GM23338 (cell line): ENCODE results near the gene SMYD1. TPM values are rescaled to one million over a fixed set of nuclear protein-coding genes. Genes with fewer than 3 reads are reported as not detected.
"Not testable (repeated sequence)": the region's sequence is repeated elsewhere in the genome, so short reads cannot be mapped to it uniquely, and the experiment has no call there.

Source experiments
- ATAC-seq: fragments of 200-7000 bp; cut with Tn5 transposase; 3 replicates; pipeline ENCODE4 v1.9.1; 2020
- DNase-seq: peaks from one replicate; pipeline ENCODE4 v3.0.0-alpha.2; 2015; ENCODE audit warnings: low spot score
- H2AFZ ChIP-seq: fragments of 200-600 bp; sonication (generic); 2 replicates; pipeline ENCODE4 v1.8.0; 2016; ENCODE audit warnings: antibody characterized with exemption, mild to moderate bottlenecking, moderate library complexity
- H3F3A ChIP-seq: fragments of 200-600 bp; sonication (generic); replicated peaks from 2 replicates; pipeline ENCODE4 v1.8.0; 2017; ENCODE audit warnings: antibody characterized with exemption, mixed run types, low read depth
- H3K27ac ChIP-seq: fragments of 200-600 bp; sonication (generic); 2 replicates; pipeline ENCODE4 v1.6.1; 2016; ENCODE audit warnings: low read depth
- H3K27me3 ChIP-seq: fragments of 200-600 bp; sonication (generic); 2 replicates; pipeline ENCODE4 v1.8.0; 2016; ENCODE audit warnings: mild to moderate bottlenecking, mixed run types, moderate library complexity; ENCODE audit not compliant: insufficient read depth
- H3K36me3 ChIP-seq: fragments of 200-600 bp; sonication (generic); 2 replicates; pipeline ENCODE4 v1.8.0; 2016; ENCODE audit warnings: mild to moderate bottlenecking; ENCODE audit not compliant: insufficient read depth
- H3K4me1 ChIP-seq: fragments of 200-600 bp; sonication (generic); 2 replicates; pipeline ENCODE4 v1.8.0; 2016; ENCODE audit warnings: mild to moderate bottlenecking, moderate library complexity; ENCODE audit not compliant: insufficient read depth
- H3K4me2 ChIP-seq: fragments of 200-600 bp; sonication (generic); 2 replicates; pipeline ENCODE4 v1.7.1; 2017; ENCODE audit warnings: mixed run types
- H3K4me3 ChIP-seq: fragments of 200-600 bp; sonication (generic); 2 replicates; pipeline ENCODE4 v1.6.1; 2016; ENCODE audit warnings: mixed run types
- H3K79me2 ChIP-seq: fragments of 200-600 bp; sonication (generic); replicated peaks from 2 replicates; pipeline ENCODE4 v1.8.0; 2017; ENCODE audit warnings: mild to moderate bottlenecking; ENCODE audit not compliant: insufficient read depth
- H3K9me2 ChIP-seq: fragments of 200-600 bp; sonication (generic); 2 replicates; pipeline ENCODE4 v1.8.0; 2017; ENCODE audit not compliant: insufficient read depth
- H4K20me1 ChIP-seq: fragments of 200-600 bp; sonication (generic); replicated peaks from 2 replicates; pipeline ENCODE4 v1.8.0; 2017; ENCODE audit warnings: mild to moderate bottlenecking; ENCODE audit not compliant: insufficient read depth
- H3K27ac Mint-ChIP-seq: 2 replicates; pipeline ENCODE4 v1.8.0; 2020; ENCODE audit warnings: inconsistent platforms, mild to moderate bottlenecking, moderate library complexity, mixed read lengths
- H3K27me3 Mint-ChIP-seq: 3 replicates; pipeline ENCODE4 v1.8.0; 2022; ENCODE audit warnings: low read depth, mild to moderate bottlenecking, moderate library complexity, mixed read lengths, inconsistent platforms; ENCODE audit not compliant: insufficient read depth, poor library complexity
- H3K36me3 Mint-ChIP-seq: 3 replicates; pipeline ENCODE4 v1.8.0; 2021; ENCODE audit warnings: low read depth, mild to moderate bottlenecking, inconsistent platforms, moderate library complexity, mixed read lengths
- H3K4me1 Mint-ChIP-seq: 3 replicates; pipeline ENCODE4 v1.8.0; 2020; ENCODE audit warnings: mild to moderate bottlenecking, inconsistent platforms, mixed read lengths
- H3K4me3 Mint-ChIP-seq: 3 replicates; pipeline ENCODE4 v1.8.0; 2021; ENCODE audit warnings: moderate library complexity, mild to moderate bottlenecking, inconsistent platforms, mixed read lengths
- H3K9me3 Mint-ChIP-seq: 3 replicates; pipeline ENCODE4 v1.8.0; 2020; ENCODE audit warnings: moderate library complexity, mild to moderate bottlenecking, inconsistent platforms, mixed read lengths
- CREB1 ChIP-seq: fragments of 250-450 bp; sonication (Bioruptor Pico); IDR thresholded peaks from 2 replicates; pipeline ENCODE4 v1.5.0; 2020; ENCODE audit warnings: low read depth, mild to moderate bottlenecking, moderate library complexity
- EZH2 ChIP-seq: fragments of 200-600 bp; sonication (generic); IDR thresholded peaks from one replicate; pipeline ENCODE4 v1.8.0; 2017; ENCODE audit warnings: antibody characterized with exemption, mild to moderate bottlenecking, low read depth; ENCODE audit not compliant: unreplicated experiment
- EZH2phosphoT487 ChIP-seq: fragments of 200-600 bp; sonication (generic); IDR thresholded peaks from one replicate; pipeline ENCODE4 v1.8.1; 2018; ENCODE audit warnings: antibody characterized with exemption; ENCODE audit not compliant: unreplicated experiment
- JUNB ChIP-seq: IDR thresholded peaks from one replicate; pipeline ENCODE4 v1.6.1; 2016; ENCODE audit warnings: antibody characterized with exemption; ENCODE audit not compliant: unreplicated experiment
- NANOG ChIP-seq: IDR thresholded peaks from 2 replicates; pipeline ENCODE4 v1.6.1; 2016; ENCODE audit warnings: antibody characterized with exemption, borderline replicate concordance
- POLR2AphosphoS5 ChIP-seq: IDR thresholded peaks from 2 replicates; pipeline ENCODE4 v1.6.1; 2016; ENCODE audit warnings: antibody characterized with exemption, low read depth
- STAT1 ChIP-seq: IDR thresholded peaks from one replicate; pipeline ENCODE4 v1.6.1; 2016; ENCODE audit warnings: antibody characterized with exemption; ENCODE audit not compliant: unreplicated experiment
- ZNF114 ChIP-seq: fragments of 250-450 bp; sonication (Bioruptor Pico); IDR thresholded peaks from 2 replicates; pipeline ENCODE4 v1.5.0; 2020; ENCODE audit warnings: mild to moderate bottlenecking, moderate library complexity
- ZNF331 ChIP-seq: fragments of 250-450 bp; sonication (Bioruptor Pico); IDR thresholded peaks from 2 replicates; pipeline ENCODE4 v1.5.0; 2020; ENCODE audit warnings: low read depth, mild to moderate bottlenecking, moderate library complexity
- ZNF462 ChIP-seq: fragments of 250-450 bp; sonication (Bioruptor Pico); IDR thresholded peaks from 2 replicates; pipeline ENCODE4 v1.5.0; 2020; ENCODE audit warnings: mild to moderate bottlenecking, moderate library complexity
- polyA plus RNA-seq: library from polyadenylated mRNA; unstranded; fragments of >200 nt; fragmentation: Nextera tagmentation; extraction: Ambion mirVana; gene quantifications from 2 replicates; pipeline ENCODE4 v1.2.1, GENCODE V29; 2016
- total RNA-seq: library from RNA; depleted of rRNA; stranded (reverse); fragments of >200 nt; shearing (Covaris generic); gene quantifications from 2 replicates; pipeline ENCODE4 v1.2.3, GENCODE V29; 2014
- TF ChIP-seq, protein P1 (sequence below): IDR thresholded peaks from one replicate; pipeline ENCODE4 v1.6.1; 2018; ENCODE audit warnings: antibody characterized with exemption; ENCODE audit not compliant: unreplicated experiment

SMYD1 gene
- total and polyA plus RNA-seq, 2 experiments from 2014 or later = 0.07 TPM; not detected in 1

DNA sequence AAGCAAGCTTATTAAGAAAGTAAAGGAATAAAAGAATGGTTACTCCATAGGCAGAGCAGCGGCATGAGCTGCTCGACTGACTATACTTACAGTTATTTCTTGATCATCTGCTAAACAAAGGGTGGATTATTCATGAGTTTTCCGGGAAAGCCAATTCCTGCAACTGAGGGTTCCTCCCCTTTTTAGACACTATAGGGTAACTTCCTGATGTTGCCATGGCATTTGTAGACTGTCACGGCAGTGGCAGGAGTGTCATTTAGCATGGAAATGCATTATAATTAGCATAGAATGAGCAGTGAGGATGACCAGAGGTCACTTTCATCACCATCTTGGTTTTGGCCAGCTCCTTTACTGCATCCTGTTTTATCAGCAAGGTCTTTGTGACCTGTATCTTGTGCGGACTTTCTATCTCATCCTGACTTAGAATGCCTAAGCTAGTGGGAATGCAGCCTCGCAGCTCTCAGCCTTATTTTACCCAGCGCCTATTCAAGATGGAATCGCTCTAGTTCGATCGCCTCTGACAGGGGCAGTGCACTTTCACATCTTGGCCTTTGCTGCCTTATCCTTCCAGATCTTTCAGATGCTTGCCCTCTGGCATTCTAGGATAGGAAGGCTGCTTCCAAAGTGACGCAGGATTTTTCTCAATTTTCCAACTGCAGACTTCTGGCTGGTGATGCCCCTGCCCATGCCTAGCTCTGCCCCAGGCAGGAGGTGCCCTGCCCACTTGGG, 49.4 kb upstream of the SMYD1 start:
- not testable (repeated sequence) for H4K20me1 ChIP-seq, H3F3A ChIP-seq, H3K4me3 ChIP-seq, H3K9me2 ChIP-seq, H3K27me3 ChIP-seq, H3K36me3 ChIP-seq, H3K27ac Mint-ChIP-seq, DNase-seq, H3K4me1 ChIP-seq, ATAC-seq, H3K79me2 ChIP-seq, H2AFZ ChIP-seq, H3K27ac ChIP-seq
- H3K4me1 Mint-ChIP-seq = peaks cover 27% of the 10 kb centered on the region
- peak overlapping the region; percentile 77 for H3K4me2 ChIP-seq
- H3K36me3 Mint-ChIP-seq = peaks cover 19% of the 10 kb centered on the region
- peaks cover 21% of the 10 kb centered on the region for H3K9me3 Mint-ChIP-seq
- peak overlapping the region; percentile 33; the same call in 1 of the 3 replicates for H3K4me3 Mint-ChIP-seq
- H3K27me3 Mint-ChIP-seq = peaks cover 14% of the 10 kb centered on the region

DNA sequence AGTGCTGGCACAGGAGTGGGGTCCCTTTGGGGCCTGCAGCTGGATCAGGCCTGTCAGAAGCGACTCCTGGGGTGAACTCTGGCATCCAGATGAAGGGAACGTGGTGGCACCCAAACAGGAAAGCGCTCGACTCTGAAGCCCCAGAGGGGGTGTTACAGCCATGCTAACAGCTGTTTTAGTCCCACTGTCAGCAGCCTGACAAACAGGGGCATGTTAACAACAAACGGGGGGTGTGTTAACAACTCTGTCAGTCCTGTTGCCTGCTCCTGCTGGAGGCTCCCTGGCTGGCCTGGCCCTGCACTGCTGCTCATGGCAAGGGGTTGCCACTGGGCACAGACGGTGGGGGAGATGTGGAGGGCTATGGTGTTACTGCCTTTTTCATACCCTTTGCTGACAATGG, 48.7 kb upstream of the SMYD1 start:
- no peak for DNase-seq
- Histone ChIP-seq H3K79me2 (no peaks in the 10 kb centered on the region), H3K4me3 (no peak overlapping the region), H3F3A (no peaks in the 10 kb centered on the region), H3K36me3 (no peaks in the 10 kb centered on the region), H3K27ac (no peak overlapping the region), H3K4me1 (peaks cover 6% of the 10 kb centered on the region), H4K20me1 (no peaks in the 10 kb centered on the region), H3K27me3 (no peaks in the 10 kb centered on the region), H3K9me2 (no peaks in the 10 kb centered on the region), H3K4me2 (no peak overlapping the region), H2AFZ (no peak overlapping the region)
- Mint-ChIP-seq H3K27me3 (peaks cover 14% of the 10 kb centered on the region), H3K4me3 (no peak overlapping the region), H3K36me3 (peaks cover 19% of the 10 kb centered on the region), H3K27ac (no peak overlapping the region), H3K4me1 (peaks cover 31% of the 10 kb centered on the region), H3K9me3 (peaks cover 21% of the 10 kb centered on the region)
- no peak for ATAC-seq
- TF ChIP-seq ZNF462 (CRISPR knock-in tag) (no peak), POLR2AphosphoS5 (no peak), JUNB (no peak), ZNF331 (no peak), STAT1 (no peak), EZH2phosphoT487 (no peak), NANOG (no peak), ZNF114 (CRISPR knock-in tag) (no peak), EZH2 (no peak), CREB1 (no peak)
- TF ChIP-seq, protein P1, sequence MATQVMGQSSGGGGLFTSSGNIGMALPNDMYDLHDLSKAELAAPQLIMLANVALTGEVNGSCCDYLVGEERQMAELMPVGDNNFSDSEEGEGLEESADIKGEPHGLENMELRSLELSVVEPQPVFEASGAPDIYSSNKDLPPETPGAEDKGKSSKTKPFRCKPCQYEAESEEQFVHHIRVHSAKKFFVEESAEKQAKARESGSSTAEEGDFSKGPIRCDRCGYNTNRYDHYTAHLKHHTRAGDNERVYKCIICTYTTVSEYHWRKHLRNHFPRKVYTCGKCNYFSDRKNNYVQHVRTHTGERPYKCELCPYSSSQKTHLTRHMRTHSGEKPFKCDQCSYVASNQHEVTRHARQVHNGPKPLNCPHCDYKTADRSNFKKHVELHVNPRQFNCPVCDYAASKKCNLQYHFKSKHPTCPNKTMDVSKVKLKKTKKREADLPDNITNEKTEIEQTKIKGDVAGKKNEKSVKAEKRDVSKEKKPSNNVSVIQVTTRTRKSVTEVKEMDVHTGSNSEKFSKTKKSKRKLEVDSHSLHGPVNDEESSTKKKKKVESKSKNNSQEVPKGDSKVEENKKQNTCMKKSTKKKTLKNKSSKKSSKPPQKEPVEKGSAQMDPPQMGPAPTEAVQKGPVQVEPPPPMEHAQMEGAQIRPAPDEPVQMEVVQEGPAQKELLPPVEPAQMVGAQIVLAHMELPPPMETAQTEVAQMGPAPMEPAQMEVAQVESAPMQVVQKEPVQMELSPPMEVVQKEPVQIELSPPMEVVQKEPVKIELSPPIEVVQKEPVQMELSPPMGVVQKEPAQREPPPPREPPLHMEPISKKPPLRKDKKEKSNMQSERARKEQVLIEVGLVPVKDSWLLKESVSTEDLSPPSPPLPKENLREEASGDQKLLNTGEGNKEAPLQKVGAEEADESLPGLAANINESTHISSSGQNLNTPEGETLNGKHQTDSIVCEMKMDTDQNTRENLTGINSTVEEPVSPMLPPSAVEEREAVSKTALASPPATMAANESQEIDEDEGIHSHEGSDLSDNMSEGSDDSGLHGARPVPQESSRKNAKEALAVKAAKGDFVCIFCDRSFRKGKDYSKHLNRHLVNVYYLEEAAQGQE = no peak
